ENCODE data around the gene AASS.

The AASS gene

GRCh38 chr7:122038904-122039303 is 105.1 kb downstream of the AASS start:
- no peak for DNase-seq (ENCODE audit: low spot score)

- no peak for DNase-seq (ENCODE audit: low spot score)
Observed at GRCh38 chr7:122038134-122038533, 105.9 kb downstream of the AASS start.

GRCh38 chr7:122035876-122036275 is 108.2 kb downstream of the AASS start:
- DNase-seq (ENCODE audit: low spot score) = no peak

- no peak for DNase-seq (ENCODE audit: low spot score)
Observed at GRCh38 chr7:122033641-122034040, 110.4 kb downstream of the AASS start.

GRCh38 chr7:122027058-122027457 is 117.0 kb downstream of the AASS start:
- DNase-seq (ENCODE audit: low spot score) = no peak

All from CD4-positive, alpha-beta T cell treated with Interleukin-6 at 100 ng/mL for 8 hours (primary cell).